OCI-LY7 (cell line): ENCODE measurements around the gene SCART1.

Experiments
- EZH2phosphoT487 ChIP-seq: fragments of 200-600 bp; sonication (generic); IDR thresholded peaks from 2 replicates; pipeline ENCODE4 v1.6.1; 2018; ENCODE audit warnings: low read depth, borderline replicate concordance, mild to moderate bottlenecking, mixed run types, antibody characterized with exemption, low read length, moderate library complexity, mixed read lengths
- TF ChIP-seq, protein P1 (sequence below): fragments of 200-600 bp; sonication (generic); conservative IDR thresholded peaks from 2 replicates; pipeline ENCODE4 v1.5.1; 2014; ENCODE audit warnings: mild to moderate bottlenecking, antibody characterized with exemption, low read length, moderate library complexity, mixed read lengths

GRCh38 chr10:133456041-133456951 lies 2.6 kb downstream of the SCART1 start:
- TF ChIP-seq, protein P1, sequence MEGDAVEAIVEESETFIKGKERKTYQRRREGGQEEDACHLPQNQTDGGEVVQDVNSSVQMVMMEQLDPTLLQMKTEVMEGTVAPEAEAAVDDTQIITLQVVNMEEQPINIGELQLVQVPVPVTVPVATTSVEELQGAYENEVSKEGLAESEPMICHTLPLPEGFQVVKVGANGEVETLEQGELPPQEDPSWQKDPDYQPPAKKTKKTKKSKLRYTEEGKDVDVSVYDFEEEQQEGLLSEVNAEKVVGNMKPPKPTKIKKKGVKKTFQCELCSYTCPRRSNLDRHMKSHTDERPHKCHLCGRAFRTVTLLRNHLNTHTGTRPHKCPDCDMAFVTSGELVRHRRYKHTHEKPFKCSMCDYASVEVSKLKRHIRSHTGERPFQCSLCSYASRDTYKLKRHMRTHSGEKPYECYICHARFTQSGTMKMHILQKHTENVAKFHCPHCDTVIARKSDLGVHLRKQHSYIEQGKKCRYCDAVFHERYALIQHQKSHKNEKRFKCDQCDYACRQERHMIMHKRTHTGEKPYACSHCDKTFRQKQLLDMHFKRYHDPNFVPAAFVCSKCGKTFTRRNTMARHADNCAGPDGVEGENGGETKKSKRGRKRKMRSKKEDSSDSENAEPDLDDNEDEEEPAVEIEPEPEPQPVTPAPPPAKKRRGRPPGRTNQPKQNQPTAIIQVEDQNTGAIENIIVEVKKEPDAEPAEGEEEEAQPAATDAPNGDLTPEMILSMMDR: no peak
- TF ChIP-seq EZH2phosphoT487: no peak
